HG03354 (cell line): Measurements from ENCODE around the gene SLC1A3.

ENCODE experiments used
- ATAC-seq: cut with Tn5 transposase; IDR thresholded peaks from one replicate; pipeline ENCODE4 v1.9.1; 2021; ENCODE audit warnings: mild to moderate bottlenecking; ENCODE audit not compliant: unreplicated experiment, poor library complexity, severe bottlenecking

SLC1A3 gene

GRCh38 chr5:36598045-36598444 lies 8.4 kb upstream of the SLC1A3 start:
- no peak for ATAC-seq

- ATAC-seq: no peak
Observed at GRCh38 chr5:36599986-36600779, 6.2 kb upstream of the SLC1A3 start.

GRCh38 chr5:36600917-36601527 lies 5.4 kb upstream of the SLC1A3 start:
- ATAC-seq: no peak

- ATAC-seq: no peak
Observed at GRCh38 chr5:36602704-36603321, 3.6 kb upstream of the SLC1A3 start.

- ATAC-seq: no peak
Observed at GRCh38 chr5:36605241-36605640, 1.2 kb upstream of the SLC1A3 start.

GRCh38 chr5:36606036-36606427 lies 374 bp upstream of the SLC1A3 start:
- ATAC-seq: no peak

- no peak for ATAC-seq
Observed at GRCh38 chr5:36607114-36607571, 737 bp downstream of the SLC1A3 start.

- ATAC-seq: no peak
Observed at GRCh38 chr5:36607838-36608783, 1.7 kb downstream of the SLC1A3 start.

- ATAC-seq: no peak
Observed at GRCh38 chr5:36610621-36611020, 4.2 kb downstream of the SLC1A3 start.

GRCh38 chr5:36611520-36612274 lies 5.3 kb downstream of the SLC1A3 start:
- ATAC-seq: no peak

GRCh38 chr5:36613241-36613640 lies 6.8 kb downstream of the SLC1A3 start:
- no peak for ATAC-seq

- ATAC-seq: no peak
Observed at GRCh38 chr5:36613771-36614656, 7.6 kb downstream of the SLC1A3 start.

- no peak for ATAC-seq
Observed at GRCh38 chr5:36614657-36615308, 8.4 kb downstream of the SLC1A3 start.

- no peak for ATAC-seq
Observed at GRCh38 chr5:36619012-36619635, 12.7 kb downstream of the SLC1A3 start.

GRCh38 chr5:36621985-36622384 lies 15.6 kb downstream of the SLC1A3 start:
- no peak for ATAC-seq

GRCh38 chr5:36623832-36624231 lies 17.4 kb downstream of the SLC1A3 start:
- no peak for ATAC-seq

GRCh38 chr5:36624277-36624676 lies 17.9 kb downstream of the SLC1A3 start:
- no peak for ATAC-seq
